ENCODE data around the gene GLG1.
"Not testable (repeated sequence)": the region's sequence is repeated elsewhere in the genome, so short reads cannot be mapped to it uniquely, and the experiment has no call there.

The GLG1 gene

DNA sequence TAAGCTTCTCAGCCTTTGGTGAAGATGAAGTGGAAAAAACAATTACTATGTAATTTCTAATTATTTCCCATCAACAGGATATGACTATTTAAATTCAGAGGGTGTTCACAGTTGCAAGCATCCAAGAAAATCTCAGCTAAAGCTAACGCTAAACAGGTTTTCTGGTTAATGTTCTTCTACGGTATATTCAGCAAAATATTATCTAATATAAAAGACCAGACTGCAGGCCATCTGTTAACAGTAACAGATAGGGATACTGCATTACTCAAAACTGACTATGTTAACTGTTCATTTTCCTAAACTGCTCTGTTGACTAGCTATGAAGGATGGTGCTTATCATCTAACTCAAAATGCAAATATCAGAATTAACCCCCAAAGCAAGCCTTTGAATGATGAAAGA lies 32.8 kb downstream of the GLG1 start:
- peak in 1 of 14 donors; percentile 43 for DNase-seq

DNA sequence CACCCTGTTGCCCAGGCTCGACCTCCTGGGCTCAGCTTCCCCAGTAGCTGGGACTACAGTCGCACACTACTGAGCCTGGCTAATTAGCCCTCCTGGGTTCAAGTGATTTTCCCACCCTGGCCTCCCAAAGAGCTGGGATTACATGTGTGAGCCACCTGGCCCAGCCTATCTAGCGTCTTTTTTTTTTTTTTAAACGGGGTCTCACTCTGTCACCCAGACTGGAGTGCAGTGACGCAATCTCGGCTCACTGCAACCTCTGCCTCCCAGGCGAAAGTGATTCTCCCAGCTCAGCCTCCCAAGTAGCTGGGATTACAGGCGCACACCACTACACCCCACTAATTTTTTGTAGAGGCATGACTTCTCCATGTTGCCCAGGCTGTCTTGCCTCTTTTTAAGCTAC lies 33.3 kb downstream of the GLG1 start:
- peak in 1 of 14 donors; percentile 35 for DNase-seq

DNA sequence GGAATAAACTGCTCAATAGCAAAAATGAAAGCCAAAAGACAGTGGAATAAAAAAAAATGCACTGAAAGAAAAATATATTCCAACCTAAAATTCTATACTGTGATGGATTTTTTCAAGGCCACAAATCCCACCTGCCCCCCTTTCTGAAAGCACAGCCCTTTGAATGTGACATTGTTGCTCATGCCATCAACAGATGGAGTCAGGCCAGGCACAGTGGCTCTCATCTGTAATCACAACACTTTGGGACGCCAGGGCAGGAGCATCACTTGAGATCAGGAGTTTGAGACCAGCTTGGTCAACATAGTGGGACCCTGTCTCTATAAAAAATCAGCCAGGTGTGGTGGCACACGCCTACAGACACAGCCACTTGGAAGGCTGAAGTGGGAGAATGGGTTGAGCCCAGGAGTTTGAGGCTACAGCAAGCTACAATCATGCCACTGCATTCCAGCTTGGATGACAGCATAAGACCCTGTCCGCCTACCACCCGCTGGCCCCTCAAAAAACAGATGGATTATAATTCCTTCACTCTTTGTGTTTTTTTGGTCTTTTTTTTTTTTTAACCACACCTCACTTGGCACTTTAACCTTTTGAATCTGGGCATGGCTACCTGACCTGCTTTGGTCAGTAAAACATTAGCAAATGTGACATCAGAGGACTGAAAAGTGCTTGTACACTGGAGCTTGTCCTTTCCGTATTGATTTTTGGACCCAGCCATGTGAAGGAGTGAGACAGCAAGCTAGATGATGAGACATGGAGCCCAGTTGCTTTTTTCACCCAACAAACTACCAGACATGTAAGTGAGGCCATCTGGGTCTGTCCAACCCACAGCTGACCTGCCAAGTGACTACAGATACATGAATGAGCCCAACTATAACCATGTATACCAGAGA lies 36.3 kb downstream of the GLG1 start:
- DNase-seq: peak in 2 of 14 donors; percentile 5 to 10

DNA sequence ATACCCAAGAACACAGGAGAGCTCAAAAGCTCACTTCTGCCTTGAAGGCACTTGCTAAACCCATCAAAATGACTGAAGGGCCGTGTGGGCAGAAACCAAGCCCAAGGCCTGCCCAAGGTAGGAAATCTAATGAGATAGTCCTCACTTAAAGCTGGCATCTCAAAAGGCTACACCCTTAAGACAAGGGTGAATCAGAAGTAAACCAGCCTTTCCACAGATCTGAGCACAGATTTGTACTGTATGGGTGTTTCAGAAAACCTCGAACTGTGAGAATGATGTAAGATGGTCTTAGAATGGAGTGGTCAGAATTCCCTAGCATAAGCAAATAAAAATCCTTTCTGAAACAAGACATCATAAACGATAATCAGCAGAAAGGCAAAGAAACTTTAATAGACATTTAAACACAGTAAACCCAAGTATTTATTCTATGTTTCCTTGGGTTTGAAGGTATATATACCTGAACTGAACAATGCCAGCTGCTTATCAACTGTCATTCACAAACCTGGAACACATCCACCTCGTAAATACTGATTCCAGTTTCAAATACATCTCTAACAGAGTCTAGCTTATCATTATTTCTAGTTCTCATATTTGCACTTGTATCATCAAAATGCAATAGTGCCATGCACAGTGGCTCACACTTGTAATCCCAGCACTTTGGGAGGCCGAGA lies 37.8 kb downstream of the GLG1 start:
- DNase-seq: no peak

DNA sequence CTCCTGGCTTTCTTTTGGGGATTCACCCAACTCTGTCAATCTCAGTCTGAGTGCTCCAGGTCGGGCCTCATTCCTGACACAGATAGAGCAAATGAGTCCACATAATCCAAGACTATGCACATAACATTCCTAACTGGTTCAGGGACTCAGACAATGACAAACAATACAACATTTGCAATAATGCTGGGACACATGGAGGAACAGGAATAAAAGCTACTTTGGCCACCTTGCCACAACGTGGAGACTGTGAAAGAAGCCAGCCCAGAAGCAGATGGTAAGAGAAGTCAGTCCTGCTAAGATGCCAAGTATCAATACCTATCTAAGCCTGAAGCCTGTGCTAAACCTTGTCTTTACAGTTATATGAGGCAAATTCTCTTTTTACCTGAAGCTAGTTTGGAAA lies 39.0 kb downstream of the GLG1 start:
- peak in 1 of 14 donors; percentile 56 for DNase-seq

DNA sequence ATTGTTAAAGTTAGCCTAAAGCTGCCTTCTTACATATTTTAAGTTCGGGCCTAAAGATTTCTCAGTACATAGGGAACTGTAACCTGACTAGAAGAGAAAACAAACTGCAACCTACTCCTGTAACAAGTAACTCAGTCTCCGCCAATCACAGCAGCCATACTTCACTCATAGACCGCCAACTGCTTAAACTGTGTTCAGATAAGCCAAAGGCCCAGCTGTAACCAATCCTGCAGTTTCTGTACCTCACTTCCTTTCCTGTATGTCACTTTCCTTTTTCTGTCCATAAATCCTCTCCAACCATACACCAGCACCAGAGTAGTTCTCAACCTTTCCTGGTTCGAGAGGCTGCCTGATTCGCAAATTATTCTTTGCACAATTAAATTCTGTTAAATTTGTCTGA lies 41.5 kb downstream of the GLG1 start:
- DNase-seq: no peak

DNA sequence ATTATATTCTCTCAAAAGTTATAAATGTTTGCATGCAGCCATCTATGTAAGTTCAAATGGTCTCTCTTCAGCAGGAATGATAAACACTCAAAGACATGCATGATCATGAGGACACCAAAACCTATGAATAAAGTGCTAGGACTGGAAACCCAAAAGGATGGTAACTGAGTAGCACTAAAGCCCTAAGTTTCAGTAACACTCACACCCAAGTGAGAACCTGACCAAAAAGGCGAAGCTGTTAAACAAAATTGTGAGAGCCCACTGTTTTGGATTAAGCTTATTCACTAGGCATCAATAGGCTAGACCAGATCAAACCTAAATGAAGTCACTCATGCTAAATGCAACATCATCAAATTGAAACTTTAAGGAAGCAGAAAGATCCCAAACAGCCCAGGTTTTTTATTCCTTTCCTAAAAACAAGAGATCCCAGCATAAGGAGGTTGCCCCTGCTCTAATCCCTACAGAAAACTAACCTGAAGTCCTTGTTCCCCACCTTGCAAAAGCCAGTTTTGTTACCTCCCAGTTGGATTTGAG lies 42.4 kb downstream of the GLG1 start:
- no peak for DNase-seq

DNA sequence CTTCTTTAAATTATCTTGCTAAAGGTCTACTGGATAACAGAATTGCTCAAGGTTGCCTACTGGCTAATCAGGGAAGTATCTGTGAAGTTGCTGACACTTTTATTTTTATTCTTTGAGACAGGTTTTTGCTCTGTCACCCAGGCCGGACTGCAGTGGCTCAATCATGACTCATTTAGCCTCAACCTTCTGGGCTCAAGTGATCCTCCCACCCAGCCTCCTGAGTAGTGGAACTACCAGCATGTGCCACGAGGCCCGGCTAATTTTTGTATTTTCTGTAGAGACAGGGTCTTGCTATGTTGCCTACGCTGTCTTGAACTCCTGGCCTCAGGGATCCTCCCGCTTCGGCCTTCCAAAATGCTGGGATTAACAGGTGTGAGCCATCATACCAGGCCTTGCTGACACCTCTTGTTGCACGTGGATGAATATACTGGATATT lies 43.1 kb downstream of the GLG1 start:
- DNase-seq: peak in 1 of 14 donors; percentile 5

DNA sequence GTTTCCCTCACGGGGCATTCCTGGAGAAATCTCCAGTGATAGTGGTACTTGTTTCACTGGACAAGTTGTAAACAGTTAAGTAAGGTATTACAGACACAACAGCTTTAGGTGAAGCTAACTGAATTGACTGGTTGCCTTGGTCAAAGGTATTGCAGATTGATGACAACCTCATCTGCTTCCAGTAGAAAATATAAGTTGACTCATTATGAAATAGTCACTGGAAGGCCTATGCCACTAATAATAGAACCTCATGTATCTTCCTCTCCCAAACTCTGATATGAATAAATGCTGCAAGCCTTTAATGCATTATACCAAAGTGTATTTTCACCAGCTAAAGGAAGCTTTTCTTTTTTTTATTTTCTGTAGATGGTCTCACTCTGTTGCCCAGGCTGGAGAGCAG lies 44.8 kb downstream of the GLG1 start:
- DNase-seq: no peak

DNA sequence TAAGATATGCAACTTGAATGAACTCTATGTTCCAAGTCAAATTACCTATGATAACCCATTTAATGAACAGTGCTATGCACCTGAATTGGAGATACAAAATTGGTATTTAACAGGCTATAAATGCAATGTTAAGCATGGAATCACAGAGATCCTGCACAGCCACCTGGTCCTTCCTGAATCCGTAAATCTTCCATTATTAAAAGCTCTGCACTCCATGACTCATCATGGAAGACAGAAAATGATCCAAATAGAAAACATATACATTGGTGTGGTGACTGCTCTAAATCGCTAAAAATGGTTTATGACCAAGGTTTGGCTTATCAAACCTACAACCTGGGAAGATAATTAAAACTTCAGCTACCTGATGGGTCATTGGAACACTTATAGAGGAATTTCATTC lies 45.3 kb downstream of the GLG1 start:
- no peak for DNase-seq

DNA sequence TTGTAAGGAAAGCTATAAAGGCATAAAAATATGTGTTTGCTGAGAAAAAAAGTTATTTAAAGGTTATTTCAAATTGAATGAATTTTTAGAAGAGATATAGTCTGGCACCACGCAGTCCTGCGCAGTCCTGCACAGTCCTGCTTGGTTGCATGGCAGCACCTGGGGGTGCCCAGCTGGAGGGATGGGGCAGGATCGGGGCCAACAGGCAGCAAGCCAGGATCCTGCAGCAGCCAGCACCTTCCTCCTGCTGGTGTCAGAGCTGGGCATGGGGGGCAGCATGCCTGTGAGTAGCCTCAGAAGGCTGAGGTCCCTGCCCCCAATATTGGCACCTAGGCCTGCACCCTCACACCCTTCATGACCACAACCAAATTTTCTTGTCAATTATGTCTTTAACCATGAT lies 46.0 kb downstream of the GLG1 start:
- DNase-seq: peak in 5 of 14 donors; percentile 6 to 75 (median 10)

DNA sequence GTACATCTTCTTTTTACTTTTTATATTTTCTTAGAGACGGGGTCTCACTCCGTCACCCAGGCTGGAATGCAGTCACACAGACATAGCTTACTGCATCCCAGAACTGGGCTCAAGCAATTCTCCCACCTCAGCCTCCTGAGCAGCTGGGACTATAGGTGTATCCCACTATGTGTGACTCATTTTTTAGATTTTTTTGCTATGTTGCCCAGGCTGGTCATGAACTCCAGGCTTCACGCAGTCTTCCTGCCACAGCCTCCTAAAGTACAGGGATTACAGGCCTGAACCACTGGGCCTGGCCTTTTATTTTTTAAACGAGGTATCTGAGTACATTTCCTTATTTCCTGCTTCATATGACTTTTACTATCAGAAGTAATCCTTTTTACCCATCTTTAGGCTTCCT lies 48.0 kb downstream of the GLG1 start:
- no peak for DNase-seq

DNA sequence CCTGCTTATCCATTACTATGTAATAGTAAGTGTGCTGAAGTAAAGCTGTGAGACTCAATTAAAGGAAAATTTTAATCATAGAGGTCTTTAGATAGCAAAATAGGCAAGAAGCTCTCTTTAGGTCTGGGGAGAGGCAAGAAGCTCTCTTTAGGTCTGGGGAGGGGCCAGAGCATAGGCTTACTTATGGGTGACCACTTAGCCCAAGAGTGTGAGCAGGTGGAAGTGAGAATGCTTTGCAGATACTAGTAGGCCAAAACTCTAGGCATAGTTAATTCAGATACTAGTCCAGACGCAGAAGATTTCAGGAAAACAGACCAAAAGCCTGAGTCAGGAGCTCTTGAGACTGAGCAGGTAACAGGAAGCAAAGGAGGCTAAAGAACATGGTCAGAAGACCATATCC lies 49.6 kb downstream of the GLG1 start:
- DNase-seq: no peak

DNA sequence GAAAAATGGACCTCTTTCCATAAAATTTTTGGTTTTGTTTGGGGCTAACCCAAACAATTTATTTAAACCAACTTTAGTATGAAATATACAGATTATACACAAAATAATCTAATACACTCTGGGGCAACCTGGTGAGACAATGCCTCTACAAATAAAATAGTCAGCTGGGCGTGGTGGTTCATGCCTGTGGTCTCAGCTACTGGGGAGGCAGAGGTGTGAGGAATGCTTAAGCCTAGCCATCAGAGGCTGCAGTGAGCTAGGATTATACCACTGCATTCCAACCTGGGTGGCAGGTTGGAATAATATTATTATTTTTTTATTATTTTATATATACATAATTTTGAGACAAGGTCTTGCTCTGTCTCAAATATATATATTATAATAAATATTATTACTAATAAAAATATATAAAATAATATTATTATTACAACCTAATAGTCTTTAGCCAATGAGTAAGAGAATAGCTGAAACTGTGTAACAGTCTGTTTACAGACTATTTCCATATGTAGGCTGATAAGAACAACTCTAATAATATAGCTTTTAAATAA lies 50.5 kb downstream of the GLG1 start:
- no peak for DNase-seq

DNA sequence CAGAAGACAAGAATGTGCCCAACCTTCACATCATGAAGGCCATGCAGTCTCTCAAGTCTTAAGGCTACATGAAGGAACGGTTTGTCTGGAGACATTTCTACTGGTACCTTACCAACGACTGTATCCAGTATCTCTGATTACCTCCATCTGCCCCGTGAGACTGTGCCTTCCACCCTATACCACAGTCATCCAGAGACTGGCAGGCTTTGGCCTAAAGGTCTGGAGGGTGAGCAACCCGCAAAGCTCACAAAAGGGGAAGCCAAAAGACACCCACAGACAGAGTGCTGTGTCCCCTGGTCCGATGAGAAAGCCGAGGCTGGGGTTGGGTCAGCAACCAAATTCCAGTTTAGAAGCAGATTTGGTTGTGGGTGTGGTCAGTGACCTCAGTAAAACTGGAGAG lies 54.6 kb downstream of the GLG1 start:
- not testable (repeated sequence) for DNase-seq

DNA sequence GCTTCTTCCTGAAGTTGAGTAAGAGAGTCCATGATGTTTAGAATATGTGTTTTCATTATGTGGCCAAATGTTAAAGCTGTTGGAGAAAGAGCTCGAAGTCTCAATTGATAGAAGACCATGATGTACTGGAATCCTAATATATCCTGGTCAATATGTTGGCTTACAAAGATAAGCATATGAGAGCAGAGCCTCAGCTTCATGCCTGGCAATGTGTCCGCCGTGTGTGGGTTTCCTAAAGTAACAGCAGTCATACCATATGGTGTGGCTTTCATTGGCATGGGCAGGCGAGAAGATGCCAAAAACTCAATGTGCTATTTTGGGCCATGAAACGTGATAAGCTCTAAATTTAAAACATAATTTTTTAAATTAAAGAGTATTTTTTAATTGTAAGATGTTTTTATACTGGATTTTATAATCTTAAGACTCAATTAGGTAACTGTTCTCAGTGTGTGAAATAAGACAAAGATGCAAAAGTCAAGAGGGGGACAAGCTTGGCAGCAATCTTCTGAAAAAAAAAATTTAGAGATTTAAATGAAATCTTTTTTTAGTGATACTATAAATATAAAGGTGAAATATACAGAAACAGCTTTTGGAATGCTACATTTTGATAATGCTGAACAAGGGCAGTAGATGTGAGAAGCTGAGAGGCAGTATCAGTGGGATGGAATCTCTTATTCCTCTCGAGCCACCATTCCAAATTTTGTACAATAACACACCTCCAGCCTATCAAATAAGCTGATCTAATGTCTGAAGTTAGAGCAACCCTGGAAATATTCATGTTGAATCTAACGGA lies 56.5 kb downstream of the GLG1 start:
- DNase-seq: peak in 1 of 14 donors; percentile 77

DNA sequence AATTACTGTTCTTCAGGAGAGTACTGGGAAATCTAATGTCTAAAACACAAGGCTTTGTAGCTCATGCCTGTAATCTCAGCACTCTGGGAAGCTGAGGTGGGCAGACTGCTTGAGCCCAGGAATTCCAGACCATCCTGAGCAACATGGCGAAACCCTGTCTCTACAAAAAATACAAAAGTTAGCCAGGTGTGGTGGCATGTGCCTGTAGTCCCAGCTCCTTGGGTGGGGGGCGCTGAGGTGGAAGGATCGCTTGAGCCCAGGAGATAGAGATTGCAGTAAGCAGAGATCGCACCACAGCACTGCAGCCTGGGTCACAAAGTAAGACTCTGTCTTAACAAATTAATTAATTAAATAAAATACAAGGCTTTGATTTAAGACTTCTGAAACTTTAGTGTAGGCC lies 60.8 kb downstream of the GLG1 start:
- not testable (repeated sequence) for DNase-seq

DNA sequence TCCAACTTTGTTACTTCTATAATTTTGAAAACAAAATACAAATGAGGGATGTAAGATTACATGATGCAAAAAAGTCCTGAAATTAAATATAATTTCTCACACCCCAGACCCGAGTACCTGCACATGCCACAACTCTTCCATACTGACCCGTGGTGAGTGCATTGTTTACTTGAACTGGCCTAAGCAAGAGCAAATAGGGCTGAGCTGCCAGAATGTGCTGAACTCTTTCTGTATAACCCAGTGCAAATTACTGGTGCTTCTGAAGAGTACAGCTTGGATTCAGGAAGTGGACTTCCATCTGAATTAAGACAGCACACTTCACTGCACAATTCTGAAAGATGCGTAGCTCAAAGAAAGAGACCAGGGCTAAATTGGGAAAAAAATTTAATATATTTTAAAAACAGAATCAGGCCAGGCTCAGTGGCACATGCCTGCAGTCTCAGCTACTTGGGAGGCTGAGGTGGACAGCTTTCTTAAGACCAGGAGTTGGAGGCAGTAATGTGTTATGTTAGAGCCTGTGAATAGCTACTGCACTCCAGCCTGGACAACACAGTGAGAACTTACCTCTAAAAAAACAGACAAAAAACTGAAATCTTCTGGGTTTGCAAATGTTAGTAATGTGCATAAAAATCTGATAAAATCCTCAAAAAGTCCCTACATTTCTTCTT lies 63.9 kb downstream of the GLG1 start:
- DNase-seq: peak in 1 of 14 donors; percentile 31

DNA sequence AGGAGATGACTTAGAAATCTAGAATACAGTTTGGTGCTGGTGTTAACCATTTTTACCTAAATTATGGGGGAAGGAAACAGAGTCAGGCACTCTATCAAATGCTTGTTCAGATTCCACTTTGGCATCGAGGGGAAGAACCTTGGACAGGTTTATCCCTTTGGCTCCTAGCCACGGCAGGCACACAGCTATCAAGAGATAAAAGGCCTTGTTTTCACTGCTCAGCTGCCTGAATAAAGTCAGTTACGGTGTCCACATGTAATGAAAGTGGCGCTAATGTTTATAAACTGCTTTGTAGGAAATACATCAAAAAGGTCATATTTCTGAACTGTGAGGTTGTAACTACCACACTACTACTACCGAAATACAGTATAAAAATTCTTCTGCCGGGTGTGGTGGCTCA lies 66.3 kb downstream of the GLG1 start:
- peak in 1 of 14 donors; percentile 69 for DNase-seq

DNA sequence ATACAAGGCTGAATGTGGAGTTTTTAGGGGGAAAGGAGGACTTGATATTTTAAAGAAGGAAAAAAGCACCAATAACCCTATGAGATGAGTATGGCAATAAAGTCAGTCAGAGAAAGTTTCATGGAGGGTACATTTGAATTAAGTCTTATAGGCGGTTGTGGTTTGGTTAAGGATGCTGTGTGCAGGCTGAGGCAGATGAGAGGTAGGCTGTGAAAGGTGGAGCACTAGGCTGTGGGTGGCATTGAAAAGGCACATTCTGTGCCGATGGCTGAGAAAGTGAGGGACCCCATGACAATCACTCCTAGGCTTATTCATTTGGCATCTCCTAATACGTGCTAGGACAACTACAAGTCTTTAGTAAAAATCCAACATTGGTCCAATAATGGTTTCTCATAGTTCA lies 68.1 kb downstream of the GLG1 start:
- DNase-seq: not testable (repeated sequence)

DNA sequence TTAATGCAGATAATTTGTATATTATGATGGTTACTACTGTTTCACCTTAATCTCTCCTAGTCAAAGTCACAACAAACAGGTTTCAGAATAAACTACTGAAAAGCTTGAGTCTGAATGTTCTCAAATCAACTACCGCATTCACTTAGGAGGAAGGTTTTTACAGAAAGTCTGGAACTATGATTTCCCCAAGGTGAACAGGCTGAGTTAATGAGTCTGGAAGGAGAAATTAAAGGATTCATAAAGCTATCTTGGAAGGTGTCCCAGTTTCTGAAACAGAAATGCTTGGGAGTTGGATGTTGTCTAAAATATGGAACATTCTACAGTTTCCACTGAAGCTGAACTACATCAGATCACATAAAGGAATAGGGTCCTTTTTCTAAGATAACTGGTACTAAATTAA lies 69.2 kb downstream of the GLG1 start:
- DNase-seq: peak in 1 of 14 donors; percentile 8

DNA sequence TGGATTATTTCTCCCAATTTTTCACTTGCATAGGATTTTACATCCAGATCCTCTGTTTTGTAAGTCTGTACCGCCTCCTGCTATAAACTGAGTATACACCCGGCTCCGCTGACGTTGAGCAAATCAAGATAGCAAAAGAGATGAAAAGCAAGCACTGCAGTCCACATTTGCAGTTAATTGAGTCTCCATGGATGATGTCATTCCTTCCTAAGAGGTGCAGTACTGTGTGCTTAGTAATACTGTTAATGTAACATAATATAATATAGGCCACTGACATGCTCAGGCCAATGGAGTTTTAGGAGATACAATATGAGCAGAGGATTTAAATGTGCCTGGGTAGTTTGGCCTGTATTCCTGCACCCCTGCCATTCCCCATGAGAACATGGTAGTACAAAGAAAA lies 72.3 kb downstream of the GLG1 start:
- DNase-seq: not testable (repeated sequence)
